PC-3 (cell line): ENCODE data around the gene SALL4.

ENCODE experiments used
- EZH2 ChIP-seq: fragments of 300-600 bp; sonication (generic); IDR thresholded peaks from one replicate; pipeline ENCODE4 v1.6.1; 2017; ENCODE audit warnings: antibody characterized with exemption, mild to moderate bottlenecking, low read length; ENCODE audit not compliant: unreplicated experiment
- TF ChIP-seq, protein P1 (sequence below): fragments of 300-600 bp; sonication (generic); conservative IDR thresholded peaks from 2 replicates; pipeline ENCODE4 v1.5.1; 2017; ENCODE audit warnings: antibody characterized with exemption, low read depth, mild to moderate bottlenecking, low read length

- no peak for TF ChIP-seq EZH2
- TF ChIP-seq, protein P1, sequence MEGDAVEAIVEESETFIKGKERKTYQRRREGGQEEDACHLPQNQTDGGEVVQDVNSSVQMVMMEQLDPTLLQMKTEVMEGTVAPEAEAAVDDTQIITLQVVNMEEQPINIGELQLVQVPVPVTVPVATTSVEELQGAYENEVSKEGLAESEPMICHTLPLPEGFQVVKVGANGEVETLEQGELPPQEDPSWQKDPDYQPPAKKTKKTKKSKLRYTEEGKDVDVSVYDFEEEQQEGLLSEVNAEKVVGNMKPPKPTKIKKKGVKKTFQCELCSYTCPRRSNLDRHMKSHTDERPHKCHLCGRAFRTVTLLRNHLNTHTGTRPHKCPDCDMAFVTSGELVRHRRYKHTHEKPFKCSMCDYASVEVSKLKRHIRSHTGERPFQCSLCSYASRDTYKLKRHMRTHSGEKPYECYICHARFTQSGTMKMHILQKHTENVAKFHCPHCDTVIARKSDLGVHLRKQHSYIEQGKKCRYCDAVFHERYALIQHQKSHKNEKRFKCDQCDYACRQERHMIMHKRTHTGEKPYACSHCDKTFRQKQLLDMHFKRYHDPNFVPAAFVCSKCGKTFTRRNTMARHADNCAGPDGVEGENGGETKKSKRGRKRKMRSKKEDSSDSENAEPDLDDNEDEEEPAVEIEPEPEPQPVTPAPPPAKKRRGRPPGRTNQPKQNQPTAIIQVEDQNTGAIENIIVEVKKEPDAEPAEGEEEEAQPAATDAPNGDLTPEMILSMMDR = no peak
These were observed 16.2 kb upstream of the SALL4 start for GRCh38 chr20:51818479-51819008.
